SH-SY5Y (cell line): ENCODE data around the gene HNRNPUL1.

Experiments used
- GATA2 ChIP-seq: IDR thresholded peaks from 2 replicates; pipeline ENCODE4 v1.6.1; 2011; ENCODE audit warnings: mild to moderate bottlenecking, low read depth, low read length
- GATA3 ChIP-seq: IDR thresholded peaks from 2 replicates; pipeline ENCODE4 v1.6.1; 2011; ENCODE audit warnings: low read depth, mild to moderate bottlenecking, low read length, moderate library complexity

Gene HNRNPUL1

DNA sequence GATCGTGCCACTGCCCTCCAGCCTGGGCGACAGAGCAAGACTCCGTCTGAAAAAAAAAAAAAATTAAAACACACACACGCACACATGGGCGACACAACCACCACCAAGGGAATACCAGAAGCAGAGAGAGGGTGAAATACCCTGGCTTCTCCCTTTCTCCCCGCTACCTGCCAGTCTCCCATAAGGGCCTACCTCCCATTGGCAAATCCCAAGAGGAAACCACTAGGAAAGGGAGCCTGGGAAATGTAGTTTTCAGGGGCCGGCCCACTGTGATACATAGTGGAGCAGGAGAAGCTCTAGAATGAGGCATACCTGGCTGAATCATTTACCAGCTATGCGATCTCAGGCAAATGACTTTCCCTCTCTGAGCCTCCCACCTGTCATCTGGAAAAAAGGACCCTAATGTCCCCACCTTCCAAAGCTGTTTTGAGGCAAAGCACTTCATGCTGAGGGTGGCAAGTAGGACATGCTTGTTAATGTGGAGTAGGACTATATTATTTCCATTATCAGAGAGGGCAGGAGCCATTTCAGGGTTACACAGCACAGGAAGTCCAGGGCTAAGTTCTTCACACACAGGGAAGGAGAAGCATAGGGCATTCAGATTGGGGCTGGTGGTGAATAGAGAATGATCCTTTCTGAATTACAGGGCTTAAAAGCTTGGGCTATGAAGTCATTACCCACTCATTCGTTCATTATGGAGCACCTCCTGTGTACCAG, 14.3 kb upstream of the HNRNPUL1 start:
- TF ChIP-seq GATA3 (no peak), GATA2 (no peak)

DNA sequence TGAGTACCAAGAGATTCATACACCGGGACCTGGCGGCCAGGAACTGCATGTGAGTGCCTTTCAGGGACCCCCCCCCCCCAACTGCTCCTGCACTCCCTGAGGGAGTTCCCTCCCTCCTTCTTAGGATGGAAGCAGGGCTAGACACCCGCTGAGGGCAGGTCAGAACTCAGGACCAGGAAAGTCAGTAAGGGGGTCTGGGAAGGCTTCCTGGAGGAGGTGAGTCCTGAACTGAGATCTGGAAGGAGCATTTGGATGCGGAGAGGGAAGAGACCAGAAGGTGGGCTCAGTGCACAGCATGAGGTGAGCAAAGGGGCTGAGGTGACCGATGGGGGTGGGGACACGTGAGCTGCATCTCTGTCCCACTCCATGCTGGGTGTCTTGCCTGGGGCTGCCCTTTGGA, 10.5 kb upstream of the HNRNPUL1 start:
- TF ChIP-seq GATA3 = no peak
- TF ChIP-seq GATA2 = no peak

GRCh38 chr19:41255171-41255570, 9.0 kb upstream of the HNRNPUL1 start:
- no peak for TF ChIP-seq GATA3
- TF ChIP-seq GATA2 = no peak

DNA sequence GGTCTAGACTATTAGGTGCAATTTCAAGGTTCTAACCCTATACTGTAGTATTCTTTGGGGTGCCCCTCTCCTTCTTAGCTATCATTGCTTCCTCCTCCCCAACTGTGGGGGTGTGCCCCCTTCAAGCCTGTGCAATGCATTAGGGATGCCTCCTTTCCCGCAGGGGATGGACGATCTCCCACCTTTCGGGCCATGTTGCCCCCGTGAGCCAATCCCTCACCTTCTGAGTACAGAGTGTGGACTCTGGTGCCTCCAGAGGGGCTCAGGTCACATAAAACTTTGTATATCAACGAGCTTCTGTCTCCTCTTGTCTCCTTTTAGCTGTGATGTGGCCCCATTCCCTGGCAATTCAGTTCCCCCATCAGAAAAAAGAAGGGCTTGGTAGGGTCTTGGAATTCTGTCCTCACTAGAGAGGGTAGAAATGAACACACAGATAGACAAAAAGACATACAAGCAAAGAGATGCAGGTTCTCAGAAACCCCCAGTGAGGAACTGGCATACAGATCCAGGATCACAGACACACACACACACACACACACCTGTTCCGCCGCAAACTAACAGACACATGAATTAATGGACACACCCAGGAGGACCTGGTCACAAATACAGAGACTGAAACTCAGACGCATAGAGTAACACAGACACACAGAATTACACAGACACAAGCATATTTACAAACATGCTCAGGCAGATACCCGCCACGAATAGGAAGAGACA, 2.5 kb upstream of the HNRNPUL1 start:
- no peak for TF ChIP-seq GATA2

GRCh38 chr19:41263042-41263849, 926 bp upstream of the HNRNPUL1 start:
- TF ChIP-seq GATA3 (no peak), GATA2 (no peak)

GRCh38 chr19:41264581-41265394, 616 bp downstream of the HNRNPUL1 start:
- TF ChIP-seq GATA3 (no peak), GATA2 (no peak)

GRCh38 chr19:41265395-41266153, 1.4 kb downstream of the HNRNPUL1 start:
- TF ChIP-seq GATA2 (no peak), GATA3 (no peak)

- TF ChIP-seq GATA3 = no peak
These were observed 4.9 kb downstream of the HNRNPUL1 start for GRCh38 chr19:41269055-41269454.

DNA sequence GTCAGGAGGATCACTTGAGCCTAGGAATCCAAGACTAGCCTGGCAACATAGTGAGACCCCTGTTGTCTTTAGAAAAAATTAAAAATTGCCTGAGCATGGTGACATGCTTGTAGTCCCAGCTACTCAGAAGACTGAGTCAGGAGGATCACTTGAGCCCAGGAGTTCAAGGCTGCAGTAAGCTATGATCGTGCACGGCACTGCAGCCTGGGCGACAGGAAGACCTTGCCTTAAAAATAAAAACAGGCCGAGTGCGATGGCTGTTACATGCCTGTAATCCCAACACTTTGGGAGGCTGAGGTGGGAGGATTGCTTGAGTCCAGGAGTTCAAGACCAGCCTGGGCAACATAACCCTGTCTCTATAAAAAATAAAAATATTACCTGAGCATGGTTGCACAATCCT, 5.4 kb downstream of the HNRNPUL1 start:
- TF ChIP-seq GATA3 (no peak), GATA2 (no peak)

DNA sequence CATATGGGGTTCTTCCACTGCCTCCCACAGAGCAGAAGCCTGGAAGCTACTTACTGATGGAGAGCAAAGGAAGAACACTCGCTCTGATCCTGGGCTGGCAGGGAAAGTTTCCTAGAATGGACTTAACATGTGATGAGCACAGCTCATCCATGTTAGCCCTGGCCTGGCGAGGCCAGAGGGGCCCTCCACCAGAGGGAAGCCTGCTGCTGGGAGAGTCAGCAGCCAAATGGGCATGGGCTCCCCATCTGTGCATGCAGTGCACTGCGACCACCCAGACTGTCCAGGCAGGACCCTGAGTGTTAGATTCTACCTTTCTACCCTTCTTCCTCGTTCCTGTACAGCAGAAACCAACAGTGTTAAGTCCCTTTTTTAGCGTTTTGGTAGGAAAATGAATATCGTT, 8.9 kb downstream of the HNRNPUL1 start:
- TF ChIP-seq GATA2 (no peak), GATA3 (no peak)

DNA sequence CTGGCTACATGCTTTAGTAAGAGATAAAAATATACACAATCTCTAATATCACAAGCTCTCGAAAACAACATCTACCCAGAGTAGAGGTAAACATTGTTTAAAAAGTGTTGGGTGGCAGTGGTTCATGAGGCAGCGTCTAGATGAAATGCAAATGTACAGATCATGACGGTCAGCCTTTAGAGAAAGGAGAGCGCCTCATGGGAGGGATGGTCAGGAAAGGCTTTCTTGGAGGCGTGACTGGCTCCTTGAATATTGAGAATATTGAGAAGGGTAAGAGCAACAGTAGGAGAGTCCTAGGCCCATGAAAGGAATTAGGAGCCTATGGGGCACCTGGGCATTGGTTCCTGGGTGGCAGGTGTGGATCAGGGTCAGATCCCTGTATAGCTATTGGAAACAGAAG, 10.6 kb downstream of the HNRNPUL1 start:
- no peak for TF ChIP-seq GATA2
- no peak for TF ChIP-seq GATA3

DNA sequence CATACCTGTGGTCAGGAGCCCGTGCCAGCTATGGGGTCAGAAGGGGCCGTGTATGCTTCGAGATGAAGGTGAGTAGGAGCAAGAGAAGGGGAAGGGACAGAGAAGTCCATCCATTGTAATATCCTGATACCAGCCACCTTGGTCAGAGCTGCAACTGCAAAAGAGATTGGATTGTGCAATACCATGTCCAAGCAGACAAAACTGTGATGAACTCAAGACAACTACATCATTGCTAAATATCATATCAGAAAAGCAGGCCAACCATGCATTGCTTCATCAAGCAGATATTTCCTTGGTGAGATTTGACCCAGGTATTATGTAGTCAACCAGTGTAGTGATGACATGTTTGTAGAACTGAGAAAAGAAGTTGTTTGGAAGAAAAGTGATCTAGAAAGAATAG, 12.1 kb downstream of the HNRNPUL1 start:
- no peak for TF ChIP-seq GATA3
- no peak for TF ChIP-seq GATA2

DNA sequence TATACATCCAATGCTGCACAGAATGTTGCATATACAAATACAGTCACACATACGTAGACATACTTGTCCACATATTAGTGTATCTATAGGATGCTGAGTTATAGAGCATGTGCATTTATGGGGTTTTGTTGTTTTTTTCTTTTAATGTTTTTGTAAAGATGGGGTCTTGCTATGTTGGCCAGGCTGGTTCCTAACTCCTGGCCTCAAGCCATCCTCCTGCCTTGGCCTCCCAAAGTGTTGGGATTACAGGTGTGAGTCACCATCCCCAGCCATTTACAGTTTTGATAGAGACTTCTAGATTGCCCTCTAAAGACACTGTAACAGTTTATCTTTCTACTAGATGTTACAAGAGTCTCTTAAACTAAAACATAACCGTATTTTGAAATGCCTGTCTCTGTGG, 14.3 kb downstream of the HNRNPUL1 start:
- TF ChIP-seq GATA3 (no peak), GATA2 (no peak)
